ENCODE results near the gene MRM2.
A peak's percentile ranks its signal among the peaks of the same experiment; 100 is the strongest.

Gene MRM2

GRCh38 chr7:2209146-2209960 lies 32.7 kb downstream of the MRM2 start:
- ChIA-PET POLR2A (no interaction called here), CTCF (interaction anchor here (0.5 to 1.2 kb wide), 7 partner anchors 51 to 996 kb away, joined by 3 to 5 read pairs (median 3); no protein-coding TSS in a partner anchor)
- no peaks in the 10 kb centered on the region for H3K9me3 ChIP-seq (ENCODE audit: control insufficient read depth, insufficient read depth, low read depth, low read length)
- no peaks in the 10 kb centered on the region for H3K4me1 ChIP-seq (ENCODE audit: control insufficient read depth, insufficient read depth, low read length)
- H3K4me3 ChIP-seq (ENCODE audit: low read depth, low read length): no peak overlapping the region
- H3K27ac ChIP-seq (ENCODE audit: extremely low read depth, low read depth, low read length): no peak overlapping the region
- H3K36me3 ChIP-seq (ENCODE audit: control insufficient read depth in 2 of 2, insufficient read depth in 1 of 2, low read length in 2 of 2): peaks cover 7 to 83% of the 10 kb centered on the region in 2 experiments; a peak in 2 of 3 replicates
- TF ChIP-seq, protein P1, sequence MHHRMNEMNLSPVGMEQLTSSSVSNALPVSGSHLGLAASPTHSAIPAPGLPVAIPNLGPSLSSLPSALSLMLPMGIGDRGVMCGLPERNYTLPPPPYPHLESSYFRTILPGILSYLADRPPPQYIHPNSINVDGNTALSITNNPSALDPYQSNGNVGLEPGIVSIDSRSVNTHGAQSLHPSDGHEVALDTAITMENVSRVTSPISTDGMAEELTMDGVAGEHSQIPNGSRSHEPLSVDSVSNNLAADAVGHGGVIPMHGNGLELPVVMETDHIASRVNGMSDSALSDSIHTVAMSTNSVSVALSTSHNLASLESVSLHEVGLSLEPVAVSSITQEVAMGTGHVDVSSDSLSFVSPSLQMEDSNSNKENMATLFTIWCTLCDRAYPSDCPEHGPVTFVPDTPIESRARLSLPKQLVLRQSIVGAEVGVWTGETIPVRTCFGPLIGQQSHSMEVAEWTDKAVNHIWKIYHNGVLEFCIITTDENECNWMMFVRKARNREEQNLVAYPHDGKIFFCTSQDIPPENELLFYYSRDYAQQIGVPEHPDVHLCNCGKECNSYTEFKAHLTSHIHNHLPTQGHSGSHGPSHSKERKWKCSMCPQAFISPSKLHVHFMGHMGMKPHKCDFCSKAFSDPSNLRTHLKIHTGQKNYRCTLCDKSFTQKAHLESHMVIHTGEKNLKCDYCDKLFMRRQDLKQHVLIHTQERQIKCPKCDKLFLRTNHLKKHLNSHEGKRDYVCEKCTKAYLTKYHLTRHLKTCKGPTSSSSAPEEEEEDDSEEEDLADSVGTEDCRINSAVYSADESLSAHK (tag by site-specific recombination; IDR thresholded peaks at IDR 0.05): no peak
- TF ChIP-seq GLIS2 (tag by site-specific recombination; IDR thresholded peaks at IDR 0.05): no peak; the same call in 1 of the 2 replicates
- no peak for TF ChIP-seq HIC1 (tag by site-specific recombination; IDR thresholded peaks at IDR 0.05)
- no peak for TF ChIP-seq ZNF529 (tag by site-specific recombination; IDR thresholded peaks at IDR 0.05; ENCODE audit: insufficient replicate concordance)
- TF ChIP-seq ZNF157 (tag by site-specific recombination; IDR thresholded peaks at IDR 0.05): no peak
- TF ChIP-seq, protein P2, sequence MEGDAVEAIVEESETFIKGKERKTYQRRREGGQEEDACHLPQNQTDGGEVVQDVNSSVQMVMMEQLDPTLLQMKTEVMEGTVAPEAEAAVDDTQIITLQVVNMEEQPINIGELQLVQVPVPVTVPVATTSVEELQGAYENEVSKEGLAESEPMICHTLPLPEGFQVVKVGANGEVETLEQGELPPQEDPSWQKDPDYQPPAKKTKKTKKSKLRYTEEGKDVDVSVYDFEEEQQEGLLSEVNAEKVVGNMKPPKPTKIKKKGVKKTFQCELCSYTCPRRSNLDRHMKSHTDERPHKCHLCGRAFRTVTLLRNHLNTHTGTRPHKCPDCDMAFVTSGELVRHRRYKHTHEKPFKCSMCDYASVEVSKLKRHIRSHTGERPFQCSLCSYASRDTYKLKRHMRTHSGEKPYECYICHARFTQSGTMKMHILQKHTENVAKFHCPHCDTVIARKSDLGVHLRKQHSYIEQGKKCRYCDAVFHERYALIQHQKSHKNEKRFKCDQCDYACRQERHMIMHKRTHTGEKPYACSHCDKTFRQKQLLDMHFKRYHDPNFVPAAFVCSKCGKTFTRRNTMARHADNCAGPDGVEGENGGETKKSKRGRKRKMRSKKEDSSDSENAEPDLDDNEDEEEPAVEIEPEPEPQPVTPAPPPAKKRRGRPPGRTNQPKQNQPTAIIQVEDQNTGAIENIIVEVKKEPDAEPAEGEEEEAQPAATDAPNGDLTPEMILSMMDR (tag by site-specific recombination; IDR thresholded peaks at IDR 0.05): peak; percentile 81
- TF ChIP-seq ZNF776 (tag by site-specific recombination; IDR thresholded peaks at IDR 0.05; ENCODE audit: borderline replicate concordance): no peak
- no peak for TF ChIP-seq ZNF660 (tag by site-specific recombination; IDR thresholded peaks at IDR 0.05)
- TF ChIP-seq, protein P3, sequence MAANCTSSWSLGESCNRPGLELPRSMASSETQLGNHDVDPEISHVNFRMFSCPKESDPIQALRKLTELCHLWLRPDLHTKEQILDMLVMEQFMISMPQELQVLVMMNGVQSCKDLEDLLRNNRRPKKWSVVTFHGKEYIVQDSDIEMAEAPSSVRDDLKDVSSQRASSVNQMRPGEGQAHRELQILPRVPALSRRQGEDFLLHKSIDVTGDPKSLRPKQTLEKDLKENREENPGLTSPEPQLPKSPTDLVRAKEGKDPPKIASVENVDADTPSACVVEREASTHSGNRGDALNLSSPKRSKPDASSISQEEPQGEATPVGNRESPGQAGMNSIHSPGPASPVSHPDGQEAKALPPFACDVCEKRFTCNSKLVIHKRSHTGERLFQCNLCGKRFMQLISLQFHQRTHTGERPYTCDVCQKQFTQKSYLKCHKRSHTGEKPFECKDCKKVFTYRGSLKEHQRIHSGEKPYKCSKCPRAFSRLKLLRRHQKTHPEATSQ (tag by site-specific recombination; IDR thresholded peaks at IDR 0.05): no peak
- TF ChIP-seq ZBTB21 (tag by site-specific recombination; IDR thresholded peaks at IDR 0.05): no peak
- no peak for TF ChIP-seq INSM2 (tag by site-specific recombination; IDR thresholded peaks at IDR 0.05)
- TF ChIP-seq, protein P4, sequence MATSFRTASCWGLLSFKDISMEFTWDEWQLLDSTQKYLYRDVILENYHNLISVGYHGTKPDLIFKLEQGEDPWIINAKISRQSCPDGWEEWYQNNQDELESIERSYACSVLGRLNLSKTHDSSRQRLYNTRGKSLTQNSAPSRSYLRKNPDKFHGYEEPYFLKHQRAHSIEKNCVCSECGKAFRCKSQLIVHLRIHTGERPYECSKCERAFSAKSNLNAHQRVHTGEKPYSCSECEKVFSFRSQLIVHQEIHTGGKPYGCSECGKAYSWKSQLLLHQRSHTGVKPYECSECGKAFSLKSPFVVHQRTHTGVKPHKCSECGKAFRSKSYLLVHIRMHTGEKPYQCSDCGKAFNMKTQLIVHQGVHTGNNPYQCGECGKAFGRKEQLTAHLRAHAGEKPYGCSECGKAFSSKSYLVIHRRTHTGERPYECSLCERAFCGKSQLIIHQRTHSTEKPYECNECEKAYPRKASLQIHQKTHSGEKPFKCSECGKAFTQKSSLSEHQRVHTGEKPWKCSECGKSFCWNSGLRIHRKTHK (tag by site-specific recombination; IDR thresholded peaks at IDR 0.05): no peak
- TF ChIP-seq EGR2 (tag by site-specific recombination; IDR thresholded peaks at IDR 0.05; ENCODE audit: low read depth): 0 out of 2 replicates have a peak, but pooled peaks have one; percentile 24
- no peak for TF ChIP-seq ZXDB (tag by site-specific recombination; IDR thresholded peaks at IDR 0.05)
- peak; percentile 57 for TF ChIP-seq ZNF654 (tag by site-specific recombination; IDR thresholded peaks at IDR 0.05; ENCODE audit: low read depth)
- no peak for TF ChIP-seq ZNF658 (tag by site-specific recombination; IDR thresholded peaks at IDR 0.05)
- no peak for TF ChIP-seq ZNF211 (tag by site-specific recombination; IDR thresholded peaks at IDR 0.05; ENCODE audit: low read depth)
- no peak for TF ChIP-seq ZNF513 (tag by site-specific recombination; IDR thresholded peaks at IDR 0.05)
- TF ChIP-seq ZNF133 (tag by site-specific recombination; IDR thresholded peaks at IDR 0.05): no peak
- no peak for TF ChIP-seq ZNF600 (tag by site-specific recombination; IDR thresholded peaks at IDR 0.05)
- TF ChIP-seq ZNF174 (tag by site-specific recombination; IDR thresholded peaks at IDR 0.05): no peak
- TF ChIP-seq ZNF785 (tag by site-specific recombination; IDR thresholded peaks at IDR 0.05): no peak
- TF ChIP-seq ZNF629 (tag by site-specific recombination; IDR thresholded peaks at IDR 0.05): no peak
- TF ChIP-seq ZNF621 (tag by site-specific recombination; IDR thresholded peaks at IDR 0.05): no peak
- TF ChIP-seq ZNF140 (tag by site-specific recombination; IDR thresholded peaks at IDR 0.05): no peak
